Measurements from ENCODE around the gene CREG2. TPM values are rescaled to one million over a fixed set of nuclear protein-coding genes. Genes with fewer than 3 reads are reported as not detected.

CREG2 gene
- total RNA-seq, 5 donors from 2014 or later (not counting 1 experiment from before 2014, with no cell fraction given): 0.13 TPM; not detected in 4

GRCh38 chr2:101305492-101306078 is 81.7 kb downstream of the CREG2 start:
- POLR2A ChIA-PET: interaction anchor here (0.5 to 2.1 kb wide), 3 partner anchors 25 to 52 kb away, joined by 3 to 6 read pairs (median 4); no protein-coding TSS in a partner anchor

GRCh38 chr2:101305035-101305434 is 82.3 kb downstream of the CREG2 start:
- ChIA-PET POLR2A (interaction anchor here in 1 of 2 donors (2.1 kb wide), 1 partner anchor 52 kb away, joined by 6 read pairs; no protein-coding TSS in a partner anchor), CTCF (interaction anchor here in 1 of 2 donors (1.0 kb wide), 1 partner anchor 527 kb away, joined by 3 read pairs; no protein-coding TSS in a partner anchor)
- Mint-ChIP-seq H3K9me3 (no peaks in the 10 kb centered on the region), H3K36me3 (peaks cover 33% of the 10 kb centered on the region), H3K4me3 (peak overlapping the region; percentile 93 to 98 (median 98)), H3K4me1 (peaks cover 77 to 85% (median 78%) of the 10 kb centered on the region in 3 donors), H3K27ac (peak overlapping the region; percentile 99), H3K27me3 (no peaks in the 10 kb centered on the region)
- ATAC-seq (replicated peaks in 1 of 4) (no peak), DNase-seq (no peak)
- H3K9me3 ChIP-seq: no peaks in the 10 kb centered on the region
- peak overlapping the region; percentile 49 to 99 for H3K4me3 ChIP-seq (ENCODE audit: control insufficient read depth in 1 of 2, extremely low read depth in 1 of 2, low read length in 1 of 2)
- peaks cover 46 to 64% of the 10 kb centered on the region in 2 experiments for H3K4me1 ChIP-seq (ENCODE audit: control insufficient read depth in 1 of 2, extremely low read depth in 1 of 2, insufficient read depth in 2 of 2, low read length in 2 of 2)
- no peaks in the 10 kb centered on the region for H3K27me3 ChIP-seq (replicated peaks in 1 of 2; ENCODE audit: control insufficient read depth in 2 of 2, extremely low read depth in 1 of 2, insufficient read depth in 2 of 2, low read length in 1 of 2)
- 49% methylated on average over 4 of the region's 4 CpGs for WGBS (ENCODE audit: insufficient coverage)
- H3K27ac ChIP-seq (ENCODE audit: low read length): peak overlapping the region; percentile 94
- H3K36me3 ChIP-seq (ENCODE audit: control insufficient read depth in 2 of 2, extremely low read depth in 1 of 2, insufficient read depth in 1 of 2, low read length in 1 of 2): peaks cover 2 to 16% of the 10 kb centered on the region in 2 donors

More at GRCh38 chr2:101305492-101306078, 81.7 kb downstream of the CREG2 start:
- 33% methylated on average over 1 of the region's 7 CpGs for WGBS (ENCODE audit: insufficient coverage)
- ATAC-seq (replicated peaks in 1 of 4) (no peak), DNase-seq (no peak)
- peak overlapping the region; percentile 93 to 98 (median 98) for H3K4me3 Mint-ChIP-seq
- peaks cover 33% of the 10 kb centered on the region for H3K36me3 Mint-ChIP-seq
- H3K4me1 Mint-ChIP-seq: peaks cover 77 to 85% (median 78%) of the 10 kb centered on the region in 3 donors
- no peaks in the 10 kb centered on the region for H3K9me3 Mint-ChIP-seq
- Histone ChIP-seq H3K9me3 (no peaks in the 10 kb centered on the region), H3K4me1 (ENCODE audit: control insufficient read depth in 1 of 2, extremely low read depth in 1 of 2, insufficient read depth in 2 of 2, low read length in 2 of 2) (peaks cover 46 to 64% of the 10 kb centered on the region in 2 experiments), H3K36me3 (ENCODE audit: control insufficient read depth in 2 of 2, extremely low read depth in 1 of 2, insufficient read depth in 1 of 2, low read length in 1 of 2) (peaks cover 2 to 16% of the 10 kb centered on the region in 2 donors), H3K27ac (ENCODE audit: low read length) (peak overlapping the region; percentile 94), H3K27me3 (replicated peaks in 1 of 2; ENCODE audit: control insufficient read depth in 2 of 2, extremely low read depth in 1 of 2, insufficient read depth in 2 of 2, low read length in 1 of 2) (no peaks in the 10 kb centered on the region), H3K4me3 (ENCODE audit: control insufficient read depth in 1 of 2, extremely low read depth in 1 of 2, low read length in 1 of 2) (peak overlapping the region; percentile 92 to 99)
- CTCF ChIA-PET: interaction anchor here in 1 of 2 donors (1.0 to 1.5 kb wide), 3 partner anchors 36 to 526 kb away, joined by 3 to 7 read pairs (median 3); no protein-coding TSS in a partner anchor
- H3K27ac Mint-ChIP-seq: peak overlapping the region; percentile 99
- no peaks in the 10 kb centered on the region for H3K27me3 Mint-ChIP-seq

- H3K27ac Mint-ChIP-seq: peak overlapping the region; percentile 78 to 80
- H3K4me1 ChIP-seq (ENCODE audit: control insufficient read depth in 1 of 2, extremely low read depth in 1 of 2, insufficient read depth in 2 of 2, low read length in 2 of 2): peaks cover 48 to 62% of the 10 kb centered on the region in 2 experiments
- H3K27me3 ChIP-seq (replicated peaks in 1 of 2; ENCODE audit: control insufficient read depth in 2 of 2, extremely low read depth in 1 of 2, insufficient read depth in 2 of 2, low read length in 1 of 2): no peaks in the 10 kb centered on the region
- H3K4me1 Mint-ChIP-seq: peaks cover 78 to 88% (median 78%) of the 10 kb centered on the region in 3 donors
- H3K36me3 Mint-ChIP-seq: peaks cover 36% of the 10 kb centered on the region
- H3K36me3 ChIP-seq (ENCODE audit: control insufficient read depth in 2 of 2, extremely low read depth in 1 of 2, insufficient read depth in 1 of 2, low read length in 1 of 2): peaks cover 2 to 16% of the 10 kb centered on the region in 2 donors
- H3K4me3 Mint-ChIP-seq: peak overlapping the region; percentile 66 to 98 (median 93)
- no peaks in the 10 kb centered on the region for H3K9me3 Mint-ChIP-seq
- ChIA-PET CTCF (no interaction called here), POLR2A (interaction anchor here (0.6 kb wide), 4 partner anchors 38 to 566 kb away, joined by 3 to 4 read pairs (median 4); no protein-coding TSS in a partner anchor)
- WGBS (ENCODE audit: insufficient coverage): no CpG with 5 or more reads among the region's 1 CpG
- no peak overlapping the region for H3K4me3 ChIP-seq (ENCODE audit: control insufficient read depth in 1 of 2, extremely low read depth in 1 of 2, low read length in 1 of 2)
- H3K27me3 Mint-ChIP-seq: no peaks in the 10 kb centered on the region
- no peaks in the 10 kb centered on the region for H3K9me3 ChIP-seq
- ATAC-seq (replicated peaks in 1 of 4) (no peak), DNase-seq (no peak)
- H3K27ac ChIP-seq (ENCODE audit: low read length): no peak overlapping the region
Measured at GRCh38 chr2:101303688-101304087, 83.6 kb downstream of the CREG2 start.

GRCh38 chr2:101302016-101302415 is 85.3 kb downstream of the CREG2 start:
- H3K27me3 Mint-ChIP-seq: no peaks in the 10 kb centered on the region
- H3K4me1 Mint-ChIP-seq: peaks cover 93 to 99% (median 94%) of the 10 kb centered on the region in 3 donors
- H3K9me3 ChIP-seq: no peaks in the 10 kb centered on the region
- ChIA-PET CTCF (no interaction called here), POLR2A (interaction anchor here in 1 of 2 donors (0.8 to 1.8 kb wide), 2 partner anchors 18 to 189 kb away, joined by 3 to 9 read pairs; no protein-coding TSS in a partner anchor)
- peaks cover 50 to 75% of the 10 kb centered on the region in 2 experiments for H3K4me1 ChIP-seq (ENCODE audit: control insufficient read depth in 1 of 2, extremely low read depth in 1 of 2, insufficient read depth in 2 of 2, low read length in 2 of 2)
- H3K36me3 ChIP-seq (ENCODE audit: control insufficient read depth in 2 of 2, extremely low read depth in 1 of 2, insufficient read depth in 1 of 2, low read length in 1 of 2): peaks cover 2 to 16% of the 10 kb centered on the region in 2 donors
- peaks cover 39% of the 10 kb centered on the region for H3K36me3 Mint-ChIP-seq
- no peaks in the 10 kb centered on the region for H3K9me3 Mint-ChIP-seq
- no peak overlapping the region for H3K27ac ChIP-seq (ENCODE audit: low read length)
- no peaks in the 10 kb centered on the region for H3K27me3 ChIP-seq (replicated peaks in 1 of 2; ENCODE audit: control insufficient read depth in 2 of 2, extremely low read depth in 1 of 2, insufficient read depth in 2 of 2, low read length in 1 of 2)
- no peak overlapping the region for H3K4me3 ChIP-seq (ENCODE audit: control insufficient read depth in 1 of 2, extremely low read depth in 1 of 2, low read length in 1 of 2)
- H3K4me3 Mint-ChIP-seq: peak overlapping the region in 1 of 3 donors; percentile 55
- DNase-seq: no peak
- H3K27ac Mint-ChIP-seq: peak overlapping the region; percentile 16 to 69
- WGBS (ENCODE audit: insufficient coverage): no CpG with 5 or more reads among the region's 4 CpGs
- no peak for ATAC-seq (replicated peaks in 1 of 4)

- WGBS (ENCODE audit: insufficient coverage): 81% methylated on average over 7 of the region's 7 CpGs
- peaks cover 32% of the 10 kb centered on the region for H3K36me3 Mint-ChIP-seq
- peaks cover 2 to 13% of the 10 kb centered on the region in 2 donors for H3K36me3 ChIP-seq (ENCODE audit: control insufficient read depth in 2 of 2, extremely low read depth in 1 of 2, insufficient read depth in 1 of 2, low read length in 1 of 2)
- H3K4me3 Mint-ChIP-seq: peak overlapping the region; percentile 7 to 55 (median 39)
- H3K9me3 Mint-ChIP-seq: no peaks in the 10 kb centered on the region
- H3K27me3 ChIP-seq (replicated peaks in 1 of 2; ENCODE audit: control insufficient read depth in 2 of 2, extremely low read depth in 1 of 2, insufficient read depth in 2 of 2, low read length in 1 of 2): no peaks in the 10 kb centered on the region
- no peak for ATAC-seq (replicated peaks in 1 of 4)
- H3K4me3 ChIP-seq (ENCODE audit: control insufficient read depth in 1 of 2, extremely low read depth in 1 of 2, low read length in 1 of 2): no peak overlapping the region
- ChIA-PET CTCF (no interaction called here), POLR2A (interaction anchor here (0.6 to 1.8 kb wide), 2 partner anchors 17 to 33 kb away, joined by 5 to 9 read pairs; no protein-coding TSS in a partner anchor)
- DNase-seq: no peak
- H3K27ac Mint-ChIP-seq: peak overlapping the region; percentile 29 to 80
- no peaks in the 10 kb centered on the region for H3K27me3 Mint-ChIP-seq
- H3K9me3 ChIP-seq: no peaks in the 10 kb centered on the region
- peaks cover 44 to 73% of the 10 kb centered on the region in 2 experiments for H3K4me1 ChIP-seq (ENCODE audit: control insufficient read depth in 1 of 2, extremely low read depth in 1 of 2, insufficient read depth in 2 of 2, low read length in 2 of 2)
- no peak overlapping the region for H3K27ac ChIP-seq (ENCODE audit: low read length)
- peaks cover 93 to 99% (median 94%) of the 10 kb centered on the region in 3 donors for H3K4me1 Mint-ChIP-seq
Measured at GRCh38 chr2:101300836-101301235, 86.5 kb downstream of the CREG2 start.

- peak in 3 of 35 experiments; percentile 12 to 18 (median 17) for DNase-seq
- H3K4me3 ChIP-seq (ENCODE audit: control insufficient read depth in 1 of 2, extremely low read depth in 1 of 2, low read length in 1 of 2): no peak overlapping the region
- no CpG with 5 or more reads among the region's 1 CpG for WGBS (ENCODE audit: insufficient coverage)
- H3K27me3 Mint-ChIP-seq: no peaks in the 10 kb centered on the region
- H3K36me3 ChIP-seq (ENCODE audit: control insufficient read depth in 2 of 2, extremely low read depth in 1 of 2, insufficient read depth in 1 of 2, low read length in 1 of 2): peaks cover 2 to 14% of the 10 kb centered on the region in 2 donors
- peaks cover 90 to 94% (median 94%) of the 10 kb centered on the region in 3 donors for H3K4me1 Mint-ChIP-seq
- peak overlapping the region; percentile 48 to 55 (median 54) for H3K4me3 Mint-ChIP-seq
- peak overlapping the region; percentile 65 to 72 for H3K27ac Mint-ChIP-seq
- no peaks in the 10 kb centered on the region for H3K27me3 ChIP-seq (replicated peaks in 1 of 2; ENCODE audit: control insufficient read depth in 2 of 2, extremely low read depth in 1 of 2, insufficient read depth in 2 of 2, low read length in 1 of 2)
- ChIA-PET POLR2A (interaction anchor here (0.7 to 1.8 kb wide), 2 partner anchors 16 to 31 kb away, joined by 3 to 9 read pairs; no protein-coding TSS in a partner anchor), CTCF (no interaction called here)
- no peaks in the 10 kb centered on the region for H3K9me3 Mint-ChIP-seq
- peaks cover 40 to 70% of the 10 kb centered on the region in 2 experiments for H3K4me1 ChIP-seq (ENCODE audit: control insufficient read depth in 1 of 2, extremely low read depth in 1 of 2, insufficient read depth in 2 of 2, low read length in 2 of 2)
- ATAC-seq (replicated peaks in 1 of 4): peak in 1 of 4 experiments; percentile 27
- no peaks in the 10 kb centered on the region for H3K9me3 ChIP-seq
- no peak overlapping the region for H3K27ac ChIP-seq (ENCODE audit: low read length)
- H3K36me3 Mint-ChIP-seq: peaks cover 25% of the 10 kb centered on the region
Measured at GRCh38 chr2:101300164-101300563, 87.1 kb downstream of the CREG2 start.
